HL-60 (cell line): ENCODE measurements around the gene TSPAN18.

Source experiments
- CTCF ChIP-seq: IDR thresholded peaks from one replicate; pipeline ENCODE4 v1.5.1; 2011; ENCODE audit warnings: low read length, control low read depth, inconsistent platforms; ENCODE audit not compliant: insufficient read depth
- POLR2AphosphoS5 ChIP-seq: IDR thresholded peaks from 2 replicates; pipeline ENCODE4 v1.6.1; 2012; ENCODE audit warnings: low read depth

- no peak for TF ChIP-seq CTCF
- no peak for TF ChIP-seq POLR2AphosphoS5
These were observed 54.3 kb downstream of the TSPAN18 start for GRCh38 chr11:44780940-44781631.
